Suprapubic skin (tissue), 3 donors: ENCODE results near the gene RARRES1.

Experiments
- CTCF ChIP-seq, 2 donors: fragments of 200-600 bp in 1 of 2; fragments of 450-650 bp in 1 of 2; sonication (generic) in 1 of 2; IDR thresholded peaks; one replicate each; pipeline ENCODE4 v1.5.1; 2016 to 2019; ENCODE audit warnings: antibody characterized with exemption in 2 of 2, mild to moderate bottlenecking in 1 of 2, moderate library complexity in 1 of 2
- EP300 ChIP-seq: sonication (generic); formaldehyde crosslinking; IDR thresholded peaks from one replicate; pipeline ENCODE4 v1.6.1; 2017; ENCODE audit warnings: antibody characterized with exemption
- POLR2A ChIP-seq, 2 donors: fragments of 450-650 bp; IDR thresholded peaks; one replicate each; pipeline ENCODE4 v1.6.1; 2017; ENCODE audit warnings: antibody characterized with exemption in 2 of 2, mild to moderate bottlenecking in 2 of 2, moderate library complexity in 2 of 2

GRCh38 chr3:158749526-158749925 lies 17.3 kb upstream of the RARRES1 start:
- TF ChIP-seq EP300 (no peak), CTCF (IDR thresholded peaks at IDR 0.05) (no peak), POLR2A (IDR thresholded peaks at IDR 0.05) (no peak)
